H1 (cell line): ENCODE measurements around the gene PAOX. TPM values are rescaled to one million over a fixed set of nuclear protein-coding genes. Genes with fewer than 3 reads are reported as not detected.

Experiments
- CTCF ChIA-PET: fragments of 300-600 bp; sonication (Branson Sonifier 250); formaldehyde crosslinking; loops from one replicate; lab custom pipeline; 2021; ENCODE audit not compliant: partially characterized antibody; lab: Charles Lee
- POLR2A ChIA-PET: fragments of 300-600 bp; sonication (Branson Sonifier 250); formaldehyde crosslinking; loops from one replicate; lab custom pipeline; 2021; ENCODE audit warnings: inconsistent platforms; ENCODE audit not compliant: partially characterized antibody; lab: Charles Lee
- DNase-seq, 2 experiments: peaks; one replicate each; pipeline versions ENCODE4 v3.0.0 to v3.0.0-alpha.2; 2010 to 2022; ENCODE audit warnings: low spot score in 2 of 2, low read depth in 1 of 2, mixed read lengths in 1 of 2
- FAIRE-seq: peaks from 2 replicates; lab custom pipeline; 2011; peaks lifted over from hg19 to GRCh38; lab: Jason Lieb, UNC
- H2AFZ ChIP-seq: 2 replicates; pipeline ENCODE4 v1.8.1; 2012; ENCODE audit warnings: low read length, inconsistent platforms
- H2AK5ac ChIP-seq: 2 replicates; pipeline ENCODE4 v1.6.1; 2013; ENCODE audit warnings: low read depth, low read length
- H2BK120ac ChIP-seq: replicated peaks from 2 replicates; pipeline ENCODE3; 2013; ENCODE audit warnings: low read depth, low read length, inconsistent platforms
- H2BK12ac ChIP-seq: 2 replicates; pipeline ENCODE4 v1.6.1; 2013; ENCODE audit warnings: low read depth, low read length
- H2BK15ac ChIP-seq: 2 replicates; pipeline ENCODE4 v1.6.1; 2013; ENCODE audit warnings: low read length
- H2BK20ac ChIP-seq: 2 replicates; pipeline ENCODE4 v1.6.1; 2013; ENCODE audit warnings: low read length
- H2BK5ac ChIP-seq: 2 replicates; pipeline ENCODE4 v1.6.1; 2013; ENCODE audit warnings: low read depth, low read length
- H3K14ac ChIP-seq: 2 replicates; pipeline ENCODE4 v1.6.1; 2013; ENCODE audit warnings: inconsistent platforms; ENCODE audit not compliant: insufficient read length
- H3K18ac ChIP-seq: 2 replicates; pipeline ENCODE4 v1.6.1; 2013; ENCODE audit warnings: low read length; ENCODE audit errors: extremely low read depth
- H3K23ac ChIP-seq: 2 replicates; pipeline ENCODE4 v1.6.1; 2013; ENCODE audit warnings: inconsistent platforms; ENCODE audit not compliant: insufficient read length
- H3K23me2 ChIP-seq: 2 replicates; pipeline ENCODE4 v1.6.1; 2013; ENCODE audit warnings: low read depth, low read length
- H3K27ac ChIP-seq: 2 replicates; pipeline ENCODE4 v1.6.1; 2011; ENCODE audit warnings: low read depth, low read length, inconsistent platforms
- H3K27me3 ChIP-seq, 4 experiments: replicated peaks in 1 of 4; 1 replicate in 1 of 4; 2 replicates in 3 of 4; pipeline versions ENCODE4 v1.6.1 to v1.8.1; 2011 to 2013; ENCODE audit warnings: low read length in 3 of 4, mild to moderate bottlenecking in 3 of 4, inconsistent platforms in 2 of 4, mixed read lengths in 2 of 4, moderate library complexity in 1 of 4; ENCODE audit not compliant: control insufficient read depth in 3 of 4, insufficient read depth in 3 of 4; ENCODE audit errors: extremely low read depth in 1 of 4
- H3K36me3 ChIP-seq, 4 experiments: 2 replicates each; pipeline versions ENCODE4 v1.6.1 to v1.8.1; 2011 to 2013; ENCODE audit warnings: mild to moderate bottlenecking in 4 of 4, low read length in 3 of 4, moderate library complexity in 2 of 4, control low read depth in 1 of 4, inconsistent platforms in 1 of 4; ENCODE audit not compliant: insufficient read depth in 4 of 4, control insufficient read depth in 2 of 4
- H3K4ac ChIP-seq: replicated peaks from 2 replicates; pipeline ENCODE3; 2013; ENCODE audit warnings: low read length, low read depth, mixed read lengths, inconsistent platforms; ENCODE audit not compliant: insufficient read length
- H3K4me1 ChIP-seq, 4 experiments: replicated peaks in 1 of 4; 1 replicate in 1 of 4; 2 replicates in 3 of 4; pipeline versions ENCODE4 v1.6.1 to v1.8.1; 2011 to 2013; ENCODE audit warnings: low read length in 3 of 4, inconsistent platforms in 2 of 4, mixed read lengths in 1 of 4; ENCODE audit not compliant: insufficient read depth in 4 of 4, control insufficient read depth in 3 of 4
- H3K4me2 ChIP-seq, 2 experiments: 2 replicates each; pipeline versions ENCODE4 v1.6.1 to v1.8.1; 2011 to 2013; ENCODE audit warnings: low read depth in 2 of 2, low read length in 2 of 2, control low read depth in 1 of 2, inconsistent platforms in 1 of 2, mild to moderate bottlenecking in 1 of 2; ENCODE audit not compliant: insufficient read depth in 1 of 2
- H3K4me3 ChIP-seq, 4 experiments: fragments of 200-600, 300-600 bp in 1 of 4; sonication (generic), shearing (Covaris generic), sonication (Bioruptor Twin) in 1 of 4; 2 replicates each; pipeline versions ENCODE4 v1.5.1 to v1.8.1; 2011 to 2016; ENCODE audit warnings: low read length in 4 of 4, low read depth in 3 of 4, control low read depth in 2 of 4, inconsistent platforms in 2 of 4, mild to moderate bottlenecking in 2 of 4, mixed read lengths in 1 of 4, moderate library complexity in 1 of 4; ENCODE audit not compliant: insufficient read depth in 2 of 4; ENCODE audit errors: extremely low read depth in 1 of 4
- H3K56ac ChIP-seq: replicated peaks from 2 replicates; pipeline ENCODE3; 2013; ENCODE audit warnings: low read depth, mild to moderate bottlenecking, mixed read lengths, low read length, inconsistent platforms; ENCODE audit not compliant: insufficient read length
- H3K79me1 ChIP-seq: 2 replicates; pipeline ENCODE4 v1.6.1; 2013; ENCODE audit warnings: low read depth, low read length, control low read depth
- H3K79me2 ChIP-seq, 2 experiments: 2 replicates each; pipeline versions ENCODE4 v1.6.1 to v1.8.1; 2012 to 2013; ENCODE audit warnings: low read length in 2 of 2, mild to moderate bottlenecking in 2 of 2, inconsistent platforms in 1 of 2; ENCODE audit not compliant: insufficient read depth in 2 of 2, control insufficient read depth in 1 of 2
- H3K9ac ChIP-seq, 4 experiments: replicated peaks in 1 of 4; 1 replicate in 1 of 4; 2 replicates in 3 of 4; pipeline versions ENCODE4 v1.6.1 to v1.8.1; 2011 to 2013; ENCODE audit warnings: low read depth in 3 of 4, low read length in 3 of 4, control low read depth in 2 of 4, mild to moderate bottlenecking in 2 of 4, moderate library complexity in 2 of 4, inconsistent platforms in 1 of 4; ENCODE audit errors: extremely low read depth in 1 of 4
- H3K9me3 ChIP-seq, 2 experiments: 2 replicates each; pipeline versions ENCODE4 v1.6.1 to v1.8.1; 2012 to 2013; ENCODE audit warnings: mild to moderate bottlenecking in 2 of 2, moderate library complexity in 2 of 2, control low read depth in 1 of 2, inconsistent platforms in 1 of 2, low read depth in 1 of 2, low read length in 1 of 2, mixed read lengths in 1 of 2; ENCODE audit not compliant: insufficient read depth in 2 of 2
- H4K20me1 ChIP-seq, 2 experiments: replicated peaks in 1 of 2; 2 replicates each; pipeline versions ENCODE3 to v1.8.1; 2011 to 2013; ENCODE audit warnings: inconsistent platforms in 2 of 2, low read length in 2 of 2, mild to moderate bottlenecking in 1 of 2; ENCODE audit not compliant: insufficient read depth in 2 of 2, control insufficient read depth in 1 of 2
- H4K5ac ChIP-seq: 2 replicates; pipeline ENCODE4 v1.6.1; 2013; ENCODE audit warnings: low read length, low read depth, mixed read lengths, inconsistent platforms; ENCODE audit not compliant: insufficient read length
- H4K8ac ChIP-seq: 2 replicates; pipeline ENCODE4 v1.8.0; 2013; ENCODE audit warnings: mild to moderate bottlenecking, moderate library complexity, low read length, inconsistent platforms; ENCODE audit not compliant: insufficient read depth; ENCODE audit errors: extremely low read depth
- H4K91ac ChIP-seq: replicated peaks from 2 replicates; pipeline ENCODE3; 2013; ENCODE audit warnings: low read length, mixed read lengths, inconsistent platforms; ENCODE audit not compliant: insufficient read length
- ASH2L ChIP-seq: fragments of 200-600, 300-600 bp; sonication (generic); IDR thresholded peaks from one replicate; pipeline ENCODE4 v1.7.1; 2017; ENCODE audit warnings: low read length
- TEAD4 ChIP-seq: IDR thresholded peaks from 2 replicates; pipeline ENCODE4 v1.6.1; 2012; ENCODE audit warnings: low read depth, low read length, inconsistent platforms, mixed read lengths
- WGBS, 2 experiments: shearing (Covaris generic) in 1 of 2; methylation state at CpG; one replicate each; pipeline versions ENCODE4 v1.1.6 to v1.1.7; 2013 to 2015; ENCODE audit warnings: low lambda C conversion rate in 2 of 2, mixed read lengths in 2 of 2, inconsistent platforms in 1 of 2, low coverage in 1 of 2, missing lambda C conversion rate in 1 of 2; ENCODE audit not compliant: insufficient replicate concordance in 2 of 2, insufficient coverage in 1 of 2, insufficient read length in 1 of 2; ENCODE audit errors: extremely low coverage in 1 of 2, missing lambda C conversion rate in 1 of 2; 5-methylcytosine and 5-hydroxymethylcytosine counted together
- polyA plus RNA-seq, 7 experiments: library from polyadenylated mRNA; depleted of rRNA in 3 of 7; stranded (reverse) in 5 of 7; unstranded in 2 of 7; fragments of >200 nt in 5 of 7; fragments of 200-250 nt in 2 of 7; gene quantifications; 1 replicate in 5 of 7; 2 replicates in 1 of 7; 4 replicates in 1 of 7; pipeline versions ENCODE4 v1.2.1 to v1.2.3, GENCODE V29; 2011 to 2013; ENCODE audit warnings: missing spikeins in 2 of 7, mixed read lengths in 2 of 7
- total RNA-seq: library from RNA; stranded (reverse); fragmentation: NEBNext Ultra II Directional; extraction: Animal tissue kit (Norgen Biotek cat#: 25700); gene quantifications from 2 replicates; pipeline ENCODE4 v1.2.1, GENCODE V29; 2021

PAOX gene
- total and polyA plus RNA-seq, 2 of the 8 experiments (the other 6 are each of a cell fraction or from before 2014, with no cell fraction given): 3.7 to 4.3 TPM

GRCh38 chr10:133384071-133384470 lies 5.0 kb downstream of the PAOX start:
- 93% methylated on average over 13 of the region's 13 CpGs; no CpG with 5 or more reads in 1 of the 2 experiments for WGBS, 2 experiments
- Histone ChIP-seq H3K23me2 (peaks cover 4% of the 10 kb centered on the region; the same call in 1 of the 2 replicates), H2BK5ac (no peak overlapping the region), H3K23ac (no peak overlapping the region), H4K5ac (no peak overlapping the region), H3K36me3 (no peaks in the 10 kb centered on the region), H3K9me3 (no peaks in the 10 kb centered on the region), H3K9ac (no peak overlapping the region), H3K79me1 (no peaks in the 10 kb centered on the region), H3K4ac (no peak overlapping the region), H4K20me1 (peaks cover 0 to 1% of the 10 kb centered on the region in 2 experiments), H2BK12ac (no peak overlapping the region), H3K79me2 (no peaks in the 10 kb centered on the region), H3K27ac (no peak overlapping the region), H3K4me2 (no peak overlapping the region), H2AFZ (no peak overlapping the region), H2AK5ac (no peak overlapping the region), H3K4me1 (no peaks in the 10 kb centered on the region), H3K18ac (no peak overlapping the region), H3K14ac (no peak overlapping the region), H2BK120ac (no peak overlapping the region), H3K56ac (no peak overlapping the region), H4K91ac (no peak overlapping the region), H2BK20ac (no peak overlapping the region), H3K4me3 (no peak overlapping the region), H3K27me3 (peaks cover 0 to 10% (median 2%) of the 10 kb centered on the region in 4 experiments; a peak in 3 of 7 replicates), H4K8ac (no peak overlapping the region), H2BK15ac (no peak overlapping the region)
- TF ChIP-seq ASH2L (no peak), TEAD4 (no peak)
- CTCF ChIA-PET: no interaction called here
- POLR2A ChIA-PET: no interaction called here
- DNase-seq (no peak), FAIRE-seq (no peak)
